Measurements from ENCODE around the gene PRR33. TPM values are rescaled to one million over a fixed set of nuclear protein-coding genes. Genes with fewer than 3 reads are reported as not detected.
A peak's percentile ranks its signal among the peaks of the same experiment; 100 is the strongest.

The PRR33 gene
- total RNA-seq, 2 experiments from 2014 or later, result 0.08 TPM; not detected in 1

DNA sequence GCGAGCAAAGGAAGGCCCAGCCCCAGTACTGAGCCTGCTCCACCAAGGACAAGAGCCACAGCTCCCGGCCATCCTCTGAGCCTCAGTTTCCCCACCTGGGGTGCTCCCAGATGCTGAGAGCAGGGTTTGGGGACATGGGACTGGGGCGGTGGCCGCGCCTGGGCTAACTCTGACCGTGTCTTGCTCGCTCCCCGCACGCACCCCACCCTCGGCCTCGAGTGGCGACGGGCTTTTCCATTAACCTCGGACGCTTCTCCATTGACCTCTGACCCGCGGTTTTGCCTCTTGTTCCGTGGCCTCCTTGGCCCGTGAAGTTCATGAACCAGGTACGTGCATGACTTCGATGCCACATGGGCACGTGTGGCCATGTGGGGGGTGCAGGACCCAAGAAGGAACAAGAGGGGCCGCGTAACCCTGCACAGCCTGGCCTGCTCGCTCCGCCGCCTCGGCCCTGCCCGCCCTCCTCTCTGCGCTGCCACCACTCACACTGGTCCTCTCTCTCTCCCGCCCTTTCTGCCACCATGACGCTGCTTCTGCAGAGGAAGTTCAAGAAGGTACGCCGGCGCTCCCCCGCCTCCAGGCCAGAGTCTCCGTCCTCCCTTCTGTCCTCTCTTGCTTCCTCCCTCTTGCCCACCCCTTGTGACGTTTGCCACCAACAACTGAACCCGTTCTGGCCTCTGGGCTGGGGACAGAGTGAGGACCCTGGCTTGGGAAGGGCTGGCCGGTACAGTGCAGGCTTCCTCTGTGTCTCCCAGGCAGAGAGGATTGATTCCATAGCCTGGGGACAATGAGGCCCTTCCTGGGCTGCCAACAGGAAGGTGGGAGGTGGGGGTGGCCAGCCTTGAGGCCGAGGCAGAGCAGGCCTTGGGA is 34.7 kb upstream of the PRR33 start:
- Mint-ChIP-seq H3K9me3 (ENCODE audit: insufficient read depth) (no peaks in the 10 kb centered on the region), H3K4me1 (ENCODE audit: low read depth) (peaks cover 8% of the 10 kb centered on the region), H3K36me3 (ENCODE audit: low read depth) (no peaks in the 10 kb centered on the region), H3K27me3 (ENCODE audit: low read depth) (peaks cover 1% of the 10 kb centered on the region), H3K4me3 (no peak overlapping the region), H3K27ac (no peak overlapping the region)
- no peak for ATAC-seq
- DNase-seq, result no peak
- ChIA-PET CTCF (no interaction called here), POLR2A (no interaction called here)

DNA sequence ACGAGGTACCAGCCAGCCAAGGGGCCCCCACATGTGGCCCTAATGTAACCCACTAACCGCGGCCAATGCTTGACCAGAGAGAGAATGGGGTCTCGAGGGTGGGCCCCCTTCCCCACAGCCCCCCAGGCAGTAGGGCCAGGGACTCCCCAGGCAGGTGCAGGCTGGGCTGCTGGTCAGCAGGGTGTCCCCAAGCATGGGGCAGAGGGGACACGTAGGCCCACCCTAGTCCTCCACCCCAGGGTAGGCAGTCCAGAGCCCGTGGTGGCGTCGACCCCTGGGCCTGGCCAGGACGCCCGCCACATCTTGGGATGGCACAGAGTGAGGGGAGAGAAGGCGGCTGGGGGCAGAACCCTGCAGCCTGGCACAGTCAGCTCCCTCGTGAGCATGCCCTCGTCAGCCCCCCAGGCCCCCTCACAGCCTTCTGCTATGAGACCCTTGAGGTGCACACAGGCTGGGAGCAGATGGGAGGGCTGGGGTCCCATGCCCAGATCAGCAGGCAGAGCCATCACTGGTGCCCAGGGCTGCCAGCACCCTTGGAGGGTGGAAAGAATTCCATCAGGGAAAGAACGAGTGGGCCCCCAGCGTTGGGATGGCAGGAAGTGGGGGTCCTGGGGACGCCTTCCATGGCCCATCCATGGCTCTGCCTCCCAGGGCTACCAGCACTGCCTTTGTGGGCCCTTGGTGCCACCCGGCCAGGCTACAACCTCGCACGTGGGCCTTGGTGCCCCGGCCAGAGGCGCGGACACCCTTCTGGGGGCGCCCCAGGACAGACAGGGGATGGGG is 33.9 kb upstream of the PRR33 start:
- no peak for DNase-seq
- H3K36me3 Mint-ChIP-seq (ENCODE audit: low read depth), result no peaks in the 10 kb centered on the region
- no peaks in the 10 kb centered on the region for H3K9me3 Mint-ChIP-seq (ENCODE audit: insufficient read depth)
- no peak overlapping the region for H3K27ac Mint-ChIP-seq
- no peak for ATAC-seq
- CTCF ChIA-PET, result no interaction called here
- no peaks in the 10 kb centered on the region for H3K27me3 Mint-ChIP-seq (ENCODE audit: low read depth)
- peaks cover 8% of the 10 kb centered on the region for H3K4me1 Mint-ChIP-seq (ENCODE audit: low read depth)
- H3K4me3 Mint-ChIP-seq, result no peak overlapping the region
- POLR2A ChIA-PET, result no interaction called here

DNA sequence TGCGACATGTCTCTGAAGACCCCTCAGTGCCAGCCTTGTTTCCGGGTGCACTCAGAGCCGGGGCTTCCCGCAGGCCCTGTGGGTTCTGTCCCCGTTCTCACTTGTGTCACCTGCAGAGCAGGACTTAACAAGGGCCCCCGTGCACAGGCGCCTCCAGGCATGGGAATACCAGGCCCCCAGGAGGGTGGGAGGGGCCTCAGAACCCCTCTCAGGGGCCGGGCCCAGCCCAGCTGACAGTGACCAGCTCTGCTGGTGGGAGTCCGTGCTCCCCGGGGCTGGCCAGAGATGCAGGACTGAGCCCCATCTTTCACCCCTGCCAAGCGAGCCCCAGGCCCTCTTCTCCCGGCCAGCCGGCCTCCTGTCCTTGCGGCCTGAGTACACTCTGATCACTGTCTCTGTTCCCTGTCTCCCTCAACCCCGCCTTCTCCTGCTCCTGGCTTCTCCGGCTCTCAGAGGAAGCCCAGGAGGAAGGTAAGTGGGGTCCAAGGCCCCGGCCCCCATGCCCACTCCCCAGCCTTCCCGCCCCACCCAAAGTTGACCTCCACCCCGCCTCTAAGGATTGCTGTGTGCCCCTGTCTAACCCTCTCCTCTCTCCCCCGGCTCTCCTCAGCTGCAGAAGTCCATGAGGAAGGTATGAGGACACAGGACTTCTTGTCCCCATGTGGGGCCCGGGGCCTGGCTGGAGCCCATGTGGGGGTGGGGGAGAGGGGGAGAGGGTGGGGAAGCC is 33.1 kb upstream of the PRR33 start:
- no peak overlapping the region for H3K27ac Mint-ChIP-seq
- no peaks in the 10 kb centered on the region for H3K27me3 Mint-ChIP-seq (ENCODE audit: low read depth)
- ATAC-seq (no peak), DNase-seq (no peak)
- no peaks in the 10 kb centered on the region for H3K9me3 Mint-ChIP-seq (ENCODE audit: insufficient read depth)
- ChIA-PET POLR2A (no interaction called here), CTCF (no interaction called here)
- H3K4me3 Mint-ChIP-seq, result no peak overlapping the region
- H3K4me1 Mint-ChIP-seq (ENCODE audit: low read depth), result peaks cover 8% of the 10 kb centered on the region
- no peaks in the 10 kb centered on the region for H3K36me3 Mint-ChIP-seq (ENCODE audit: low read depth)

DNA sequence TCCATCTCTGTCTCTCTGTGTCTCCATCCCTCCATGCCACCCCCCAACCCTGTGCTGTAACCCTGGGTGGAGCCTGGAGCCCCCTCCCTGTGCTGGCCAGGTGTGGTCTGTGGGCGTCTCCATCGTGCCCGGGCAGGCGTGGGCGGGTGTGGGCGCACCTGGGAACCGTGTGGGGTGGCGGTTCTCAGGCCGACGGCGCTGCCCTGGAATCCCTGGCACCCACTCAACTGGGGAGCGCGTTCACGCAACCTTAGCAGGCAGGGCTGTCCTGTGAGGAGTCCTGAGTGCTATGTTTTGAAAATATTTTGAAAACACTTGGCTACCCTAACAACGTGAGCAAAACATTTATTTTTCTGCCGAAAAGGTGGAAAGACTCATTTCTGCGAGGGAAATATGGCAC is 32.5 kb upstream of the PRR33 start:
- no peak for ATAC-seq
- Mint-ChIP-seq H3K36me3 (ENCODE audit: low read depth) (no peaks in the 10 kb centered on the region), H3K4me3 (no peak overlapping the region), H3K27me3 (ENCODE audit: low read depth) (no peaks in the 10 kb centered on the region), H3K27ac (no peak overlapping the region), H3K9me3 (ENCODE audit: insufficient read depth) (no peaks in the 10 kb centered on the region), H3K4me1 (ENCODE audit: low read depth) (peaks cover 6% of the 10 kb centered on the region)
- no peak for DNase-seq
- ChIA-PET POLR2A (no interaction called here), CTCF (no interaction called here)

DNA sequence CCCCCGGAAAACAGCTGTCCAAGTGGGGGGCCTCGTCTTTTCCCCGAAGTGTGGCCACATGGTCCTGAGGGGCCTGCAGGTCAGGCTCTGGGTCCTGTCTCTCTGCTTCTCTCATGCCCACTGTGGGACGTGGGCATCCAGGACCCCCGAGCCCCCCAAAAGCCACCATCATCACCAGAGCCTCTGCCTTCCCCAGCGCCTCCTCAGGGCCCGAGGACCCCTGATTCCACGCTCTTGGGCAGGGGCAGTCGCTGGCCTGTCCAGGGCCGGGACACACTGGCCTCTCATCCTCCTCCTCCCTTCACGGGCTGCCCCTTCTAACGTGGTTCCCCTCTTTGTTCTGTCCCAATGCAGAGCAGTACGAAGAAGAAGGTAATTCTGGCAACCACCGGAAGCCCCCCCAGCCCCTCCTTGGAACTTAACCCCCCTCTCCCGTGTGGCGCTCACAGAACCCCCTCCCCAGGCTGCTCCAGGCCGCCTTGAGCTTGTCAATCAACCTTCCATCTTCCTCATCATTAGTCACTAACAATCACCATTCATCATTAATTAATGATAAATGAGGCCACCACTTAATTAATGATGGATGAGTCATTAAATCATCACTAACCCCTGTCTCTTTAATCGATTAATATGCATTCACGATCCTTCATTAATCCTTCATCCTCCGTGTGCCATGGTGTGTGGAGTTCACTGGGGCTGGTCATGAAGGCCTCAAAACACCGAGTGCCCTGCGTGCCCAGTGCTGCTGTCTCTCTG is 31.7 kb upstream of the PRR33 start:
- POLR2A ChIA-PET, result interaction anchor here (1.0 kb wide), 1 partner anchor 44 kb away, joined by 3 read pairs; no protein-coding TSS in a partner anchor
- ATAC-seq (no peak), DNase-seq (no peak)
- H3K27me3 Mint-ChIP-seq (ENCODE audit: low read depth), result no peaks in the 10 kb centered on the region
- no peak overlapping the region for H3K4me3 Mint-ChIP-seq
- H3K9me3 Mint-ChIP-seq (ENCODE audit: insufficient read depth), result no peaks in the 10 kb centered on the region
- H3K36me3 Mint-ChIP-seq (ENCODE audit: low read depth), result no peaks in the 10 kb centered on the region
- CTCF ChIA-PET, result interaction anchor here (2.8 to 4.4 kb wide), 2 partner anchors 41 to 90 kb away, joined by 10 to 17 read pairs; no protein-coding TSS in a partner anchor
- peaks cover 6% of the 10 kb centered on the region for H3K4me1 Mint-ChIP-seq (ENCODE audit: low read depth)
- H3K27ac Mint-ChIP-seq, result no peak overlapping the region

DNA sequence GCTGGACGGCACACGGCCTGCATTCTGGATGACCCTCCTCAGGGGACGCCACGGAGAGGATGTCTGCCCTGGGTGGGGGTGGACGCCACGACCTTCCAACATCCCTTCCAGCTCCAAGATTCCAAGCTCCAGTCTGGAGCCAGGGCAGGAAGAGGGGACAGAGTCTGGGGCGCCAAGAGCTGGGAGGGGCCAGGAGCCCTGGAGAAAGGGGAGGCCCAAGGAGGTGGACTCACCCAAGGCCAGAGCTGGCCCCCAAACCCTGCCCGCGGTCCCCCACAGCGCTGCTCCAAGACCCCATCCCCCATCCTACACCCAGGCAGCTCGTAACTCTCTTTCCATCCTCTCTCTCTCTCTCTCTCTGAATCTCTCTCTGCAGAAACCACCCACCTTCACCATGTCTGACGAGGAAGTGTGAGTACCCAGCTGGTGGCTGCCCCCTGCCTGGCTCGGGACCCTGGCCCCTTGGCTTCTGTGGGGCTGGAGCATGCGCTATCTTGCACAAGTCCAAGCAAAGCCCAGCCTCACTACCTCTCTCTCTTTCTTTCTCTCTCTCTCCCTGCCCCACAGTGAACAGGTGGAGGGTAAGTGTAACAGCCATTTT is 30.9 kb upstream of the PRR33 start:
- H3K4me3 Mint-ChIP-seq, result no peak overlapping the region
- H3K27ac Mint-ChIP-seq, result peak overlapping the region; percentile 48
- ChIA-PET POLR2A (interaction anchor here (0.7 to 6.9 kb wide), 4 partner anchors 31 to 70 kb away, joined by 3 to 46 read pairs (median 3); partner anchors contain the start of gene PRR33), CTCF (interaction anchor here (0.8 to 4.4 kb wide), 6 partner anchors 35 to 229 kb away, joined by 3 to 17 read pairs (median 5); no protein-coding TSS in a partner anchor)
- DNase-seq (no peak), ATAC-seq (no peak)
- H3K4me1 Mint-ChIP-seq (ENCODE audit: low read depth), result peaks cover 6% of the 10 kb centered on the region
- H3K36me3 Mint-ChIP-seq (ENCODE audit: low read depth), result no peaks in the 10 kb centered on the region
- no peaks in the 10 kb centered on the region for H3K9me3 Mint-ChIP-seq (ENCODE audit: insufficient read depth)
- no peaks in the 10 kb centered on the region for H3K27me3 Mint-ChIP-seq (ENCODE audit: low read depth)

DNA sequence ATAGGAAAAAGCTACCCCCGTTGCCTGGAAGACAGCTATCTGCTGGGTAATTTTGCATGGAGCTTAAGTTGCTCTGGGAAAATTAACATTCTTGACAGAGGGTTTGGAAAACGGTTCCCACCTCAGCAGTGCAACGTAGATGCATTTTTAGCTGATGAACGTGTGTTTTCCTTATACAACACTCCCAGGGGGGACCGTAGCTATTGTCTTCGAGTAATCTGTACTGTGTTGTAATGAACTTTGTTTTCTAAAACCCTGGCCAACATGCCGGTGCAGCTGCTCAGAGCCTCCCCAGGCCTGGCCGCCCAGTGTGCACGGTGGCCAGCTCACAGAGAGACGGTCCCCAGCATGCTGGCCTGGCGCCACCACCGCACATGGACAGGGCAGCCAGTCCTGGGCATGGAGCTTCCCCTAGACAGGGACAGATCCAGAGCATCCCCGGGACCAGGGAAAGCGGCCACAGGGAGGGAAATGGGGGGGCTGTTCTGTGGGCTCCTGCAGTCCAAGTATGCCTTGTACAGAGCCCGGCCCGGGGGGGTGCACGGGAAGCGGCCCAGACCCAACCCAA is 30.0 kb upstream of the PRR33 start:
- ATAC-seq (no peak), DNase-seq (no peak)
- H3K27ac Mint-ChIP-seq, result no peak overlapping the region
- no peak overlapping the region for H3K4me3 Mint-ChIP-seq
- H3K4me1 Mint-ChIP-seq (ENCODE audit: low read depth), result peaks cover 6% of the 10 kb centered on the region
- CTCF ChIA-PET, result interaction anchor here (0.8 to 4.4 kb wide), 8 partner anchors 30 to 228 kb away, joined by 3 to 17 read pairs (median 4); partner anchors contain the start of genes LSP1 and PRR33
- no peaks in the 10 kb centered on the region for H3K27me3 Mint-ChIP-seq (ENCODE audit: low read depth)
- POLR2A ChIA-PET, result interaction anchor here (0.7 to 6.9 kb wide), 2 partner anchors 31 to 69 kb away, joined by 3 to 46 read pairs; partner anchors contain the start of gene PRR33
- H3K9me3 Mint-ChIP-seq (ENCODE audit: insufficient read depth), result no peaks in the 10 kb centered on the region
- H3K36me3 Mint-ChIP-seq (ENCODE audit: low read depth), result no peaks in the 10 kb centered on the region

DNA sequence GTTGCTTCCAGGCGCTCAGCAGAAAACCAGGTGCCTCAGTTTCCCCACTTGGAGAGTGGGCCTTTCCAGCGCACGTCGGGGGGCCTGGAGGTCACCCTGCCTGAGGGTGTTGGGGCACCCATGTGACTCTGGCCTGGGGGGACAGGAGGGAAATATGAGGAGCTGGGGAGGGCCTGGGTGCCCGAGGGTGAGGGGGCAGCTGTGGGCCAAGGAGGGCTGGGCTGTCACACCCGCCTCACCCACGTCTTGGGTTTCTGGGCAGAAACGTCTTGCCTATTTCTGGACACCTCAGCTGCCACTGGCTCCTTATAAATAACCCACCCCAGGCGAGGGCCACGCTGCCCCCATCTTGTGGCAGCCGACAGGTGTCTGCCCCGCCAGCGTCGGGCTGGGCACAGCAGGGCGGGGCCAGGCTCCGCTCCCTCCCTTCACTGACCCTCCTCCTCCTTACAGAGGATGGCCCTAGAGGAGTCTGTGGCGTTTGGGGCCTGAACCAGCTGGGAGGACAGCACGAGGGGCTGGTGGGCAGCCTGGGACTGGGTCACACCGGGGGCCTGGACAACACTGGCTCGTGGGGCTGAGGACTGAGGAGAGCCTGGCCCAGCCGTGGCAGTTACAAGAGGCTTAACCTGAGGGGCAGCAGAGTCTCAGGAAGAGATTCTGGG is 29.3 kb upstream of the PRR33 start:
- no peak overlapping the region for H3K4me3 Mint-ChIP-seq
- peaks cover 6% of the 10 kb centered on the region for H3K4me1 Mint-ChIP-seq (ENCODE audit: low read depth)
- no peak for ATAC-seq
- POLR2A ChIA-PET, result interaction anchor here (6.9 kb wide), 1 partner anchor 30 kb away, joined by 46 read pairs; the partner anchor contains the start of gene PRR33
- no peaks in the 10 kb centered on the region for H3K9me3 Mint-ChIP-seq (ENCODE audit: insufficient read depth)
- H3K27ac Mint-ChIP-seq, result no peak overlapping the region
- no peak for DNase-seq
- no peaks in the 10 kb centered on the region for H3K36me3 Mint-ChIP-seq (ENCODE audit: low read depth)
- H3K27me3 Mint-ChIP-seq (ENCODE audit: low read depth), result no peaks in the 10 kb centered on the region
- CTCF ChIA-PET, result interaction anchor here (1.1 to 4.4 kb wide), 4 partner anchors 30 to 88 kb away, joined by 4 to 17 read pairs (median 7); partner anchors contain the start of genes LSP1 and PRR33

DNA sequence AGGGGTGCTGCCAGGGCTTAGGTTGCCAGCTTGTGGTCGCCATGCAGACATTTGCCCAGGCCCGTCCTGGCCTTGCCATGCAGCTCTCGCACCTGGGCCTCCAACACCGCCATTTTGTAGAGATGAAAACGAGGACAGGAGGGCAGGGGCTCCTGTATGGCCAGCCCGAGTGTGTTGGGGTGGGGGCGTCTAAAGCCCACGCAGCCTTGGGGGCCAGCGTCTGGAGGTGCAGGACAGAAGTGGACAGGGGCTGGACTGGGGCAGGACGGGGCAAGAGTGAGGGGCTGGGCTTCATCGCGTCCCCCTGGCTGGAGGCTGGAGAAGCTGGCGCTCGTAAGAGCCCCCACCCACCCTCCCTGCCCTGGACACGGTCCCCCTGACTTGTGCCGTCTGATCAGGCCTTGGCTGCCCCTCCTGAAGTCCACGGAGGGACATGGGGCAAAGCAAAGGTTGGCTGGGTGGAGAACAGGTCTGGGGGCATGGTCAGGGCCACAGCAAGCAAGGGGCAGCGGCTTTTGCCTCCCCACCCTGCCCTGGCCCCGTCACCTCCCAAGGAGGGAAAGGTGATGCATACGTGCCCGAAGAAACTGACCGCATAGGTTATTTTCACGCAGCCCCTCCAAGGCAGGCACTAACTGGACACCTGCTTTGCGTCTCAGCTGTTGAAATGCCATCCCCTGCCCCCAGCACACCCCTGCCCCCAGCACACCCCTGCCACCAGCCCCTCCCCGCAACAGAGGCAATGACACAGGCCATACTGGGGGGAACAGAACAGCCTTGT is 28.6 kb upstream of the PRR33 start:
- CTCF ChIA-PET, result interaction anchor here (1.1 to 4.4 kb wide), 4 partner anchors 29 to 67 kb away, joined by 3 to 17 read pairs (median 4); partner anchors contain the start of genes LSP1 and PRR33
- DNase-seq (no peak), ATAC-seq (no peak)

More for the DNA sequence above, 28.6 kb upstream of the PRR33 start:
- Mint-ChIP-seq H3K27me3 (ENCODE audit: low read depth) (no peaks in the 10 kb centered on the region), H3K27ac (no peak overlapping the region), H3K36me3 (ENCODE audit: low read depth) (no peaks in the 10 kb centered on the region), H3K4me3 (no peak overlapping the region), H3K4me1 (ENCODE audit: low read depth) (peaks cover 10% of the 10 kb centered on the region), H3K9me3 (ENCODE audit: insufficient read depth) (no peaks in the 10 kb centered on the region)
- POLR2A ChIA-PET, result interaction anchor here (0.6 to 6.9 kb wide), 2 partner anchors 28 to 29 kb away, joined by 3 to 46 read pairs; partner anchors contain the start of gene PRR33

All from activated CD8-positive, alpha-beta T cell treated with anti-CD3 and anti-CD28 coated beads, Interleukin-2, amount 10 ng/mL, durations not matched to agents 7 days and 5 days (primary cell).